Measurements from ENCODE around the gene ADGRF1.
"Not testable (repeated sequence)": the region's sequence is repeated elsewhere in the genome, so short reads cannot be mapped to it uniquely, and the experiment has no call there.

ADGRF1 gene

GRCh38 chr6:47042275-47042791, at the start of gene ADGRF1:
TSS of gene ADGRF1 (minus strand) at chr6:47042332. CDS start at chr6:47029061, 13,271 bp downstream.
- DNase-seq (ENCODE audit: low spot score): no peak

- no peak for DNase-seq (ENCODE audit: low spot score)
Measured at GRCh38 chr6:47090881-47091280, 48.7 kb upstream of the ADGRF1 start.

DNA sequence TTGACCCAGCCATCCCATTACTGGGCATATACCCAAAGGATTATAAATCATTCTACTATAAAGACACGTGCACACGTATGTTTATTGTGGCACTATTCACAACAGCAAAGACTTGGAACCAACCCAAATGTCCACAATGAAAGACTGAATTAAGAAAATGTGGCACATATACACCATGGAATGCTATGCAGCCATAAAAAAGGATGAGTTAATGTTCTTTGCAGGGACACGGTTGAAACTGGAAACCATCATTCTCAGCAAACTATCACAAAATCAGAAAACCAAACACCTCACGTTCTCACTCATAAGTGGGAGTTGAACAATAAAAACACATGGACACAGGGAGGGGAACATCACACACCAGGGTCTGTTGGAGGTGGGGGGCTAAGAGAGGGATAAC, 47.3 kb upstream of the ADGRF1 start:
- not testable (repeated sequence) for DNase-seq (ENCODE audit: low spot score)

GRCh38 chr6:47086051-47086770, 44.1 kb upstream of the ADGRF1 start:
- DNase-seq (ENCODE audit: low spot score): no peak

DNA sequence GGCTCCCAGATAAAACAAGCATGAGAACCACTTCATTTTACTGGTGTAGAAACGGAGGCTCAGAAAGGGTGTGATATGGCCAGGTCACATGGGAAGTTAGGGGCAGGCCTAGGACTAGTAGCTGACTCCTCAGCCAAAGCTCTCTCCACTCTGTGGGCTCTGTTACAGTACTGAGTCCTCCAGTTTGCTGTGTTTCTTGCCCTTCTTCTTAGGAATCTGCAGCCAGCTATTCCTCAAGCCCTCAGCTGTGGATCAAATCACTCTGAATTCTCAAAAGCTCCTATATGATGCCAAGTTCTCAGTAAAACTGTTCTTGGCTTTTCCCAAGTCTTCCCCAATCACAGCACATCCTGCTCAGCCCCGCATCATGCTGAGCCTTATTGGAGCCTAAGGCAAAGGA, 42.5 kb upstream of the ADGRF1 start:
- DNase-seq (ENCODE audit: low spot score): no peak

DNA sequence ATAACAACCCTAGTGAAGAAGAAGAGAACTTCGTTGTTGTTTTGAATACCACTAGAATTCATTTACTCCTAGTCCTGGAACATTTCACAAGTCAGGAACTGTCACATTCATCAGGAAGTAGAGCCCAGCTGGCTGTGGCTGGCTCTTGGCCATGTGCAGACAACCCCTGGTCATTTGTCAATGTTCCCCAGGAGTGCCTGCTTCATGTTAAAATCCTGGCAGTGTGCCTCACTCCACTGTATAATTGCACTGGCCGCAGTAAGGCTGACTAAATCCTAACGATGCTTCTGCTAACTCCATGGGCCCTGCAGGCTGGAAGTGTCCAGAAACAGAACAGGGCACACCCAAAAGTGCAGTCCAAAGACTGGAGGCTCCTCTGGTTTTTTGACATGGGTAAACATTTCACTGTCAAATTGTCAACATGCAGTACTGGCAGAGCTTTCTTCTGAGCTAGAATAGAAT, 41.5 kb upstream of the ADGRF1 start:
- peak; percentile 81 for DNase-seq (ENCODE audit: low spot score)

GRCh38 chr6:47080083-47080596, 38.0 kb upstream of the ADGRF1 start:
- DNase-seq (ENCODE audit: low spot score): no peak

DNA sequence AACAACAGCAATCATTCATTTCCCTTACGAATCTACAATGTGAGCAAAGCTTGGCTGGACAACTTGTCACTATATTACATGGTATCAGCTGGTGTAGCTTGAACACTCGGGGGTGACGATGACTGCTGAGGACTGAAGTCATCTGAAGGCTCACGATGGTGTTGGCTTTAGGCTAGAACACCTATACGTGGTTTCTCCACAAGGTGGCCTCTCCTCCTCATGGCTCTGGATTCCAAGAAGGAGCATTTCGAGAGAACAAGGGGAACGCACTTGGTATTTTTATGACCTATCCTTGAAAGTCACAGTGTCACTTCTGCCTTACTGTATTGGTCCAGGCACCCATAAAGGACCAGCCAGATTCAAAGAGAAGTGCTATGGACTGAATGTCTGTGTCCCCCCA, 37.5 kb upstream of the ADGRF1 start:
- no peak for DNase-seq (ENCODE audit: low spot score)

GRCh38 chr6:47078991-47079390, 36.9 kb upstream of the ADGRF1 start:
- no peak for DNase-seq (ENCODE audit: low spot score)

GRCh38 chr6:47076422-47077344, 34.6 kb upstream of the ADGRF1 start:
- DNase-seq (ENCODE audit: low spot score): no peak

- no peak for DNase-seq (ENCODE audit: low spot score)
Measured at GRCh38 chr6:47075741-47076421, 33.7 kb upstream of the ADGRF1 start.

GRCh38 chr6:47075168-47075567, 33.0 kb upstream of the ADGRF1 start:
- DNase-seq (ENCODE audit: low spot score): no peak

DNA sequence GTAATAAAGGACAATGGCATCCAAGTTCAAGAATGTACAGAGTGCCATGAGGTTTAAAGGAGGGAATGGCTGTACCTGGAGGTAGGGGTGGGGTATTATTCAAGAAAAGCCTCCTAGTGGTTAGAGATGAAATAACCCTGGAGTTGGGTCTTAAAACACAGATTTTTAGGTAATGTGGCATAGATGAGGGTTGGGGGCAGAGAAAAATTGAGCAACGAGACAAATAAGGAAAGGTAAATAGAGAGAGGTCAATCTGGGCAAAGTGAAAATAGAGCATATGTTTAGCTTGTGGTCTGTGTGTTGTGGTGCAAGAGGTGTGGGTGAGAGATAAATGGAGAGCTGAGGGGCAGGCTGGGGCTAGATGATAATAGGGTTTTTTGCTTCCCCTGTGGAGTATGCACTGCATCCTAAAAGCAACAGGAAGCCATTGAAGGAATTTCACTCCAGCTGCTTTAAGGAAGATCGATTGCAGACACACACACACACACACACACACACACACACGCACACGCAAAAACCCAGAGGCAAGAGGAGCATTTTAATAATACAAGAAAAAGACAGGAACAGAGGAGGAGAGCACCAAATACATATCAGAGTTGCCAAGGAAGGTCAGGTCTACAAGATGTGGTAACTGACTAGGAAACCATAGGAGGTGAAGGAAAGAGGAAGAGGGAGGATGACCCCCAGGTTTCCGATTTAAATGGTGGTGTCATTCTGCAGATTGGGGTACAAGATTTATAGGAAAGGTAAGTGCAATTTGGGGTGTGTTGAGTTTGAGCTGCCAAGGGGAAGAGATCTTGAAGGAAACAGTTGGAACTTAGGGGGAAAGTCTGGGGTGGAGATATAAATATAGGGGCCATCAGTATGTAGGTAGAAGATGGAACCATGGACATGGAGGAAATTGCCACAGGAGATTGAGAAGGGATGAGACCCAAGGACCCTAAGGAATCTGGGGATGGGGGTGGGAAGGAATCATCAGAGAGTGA, 31.3 kb upstream of the ADGRF1 start:
- no peak for DNase-seq (ENCODE audit: low spot score)

DNA sequence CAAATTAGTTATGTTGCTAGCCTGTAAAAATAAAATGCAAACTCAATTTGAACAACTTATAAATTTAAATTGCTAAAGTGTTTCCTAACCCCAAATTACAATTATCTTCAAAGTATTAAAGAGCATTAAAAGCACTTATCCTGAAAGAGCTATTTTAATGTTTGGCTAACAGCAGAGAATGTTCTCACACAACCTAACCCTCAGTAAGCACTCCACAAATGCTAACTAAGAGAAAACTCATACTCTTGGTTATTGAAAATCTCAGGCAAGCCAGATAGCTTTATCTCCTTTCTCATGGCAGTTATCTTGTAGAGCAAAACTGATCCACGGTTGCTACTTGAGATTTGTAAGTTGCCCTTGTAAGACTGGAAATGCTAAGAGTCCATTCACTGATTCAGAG, 30.5 kb upstream of the ADGRF1 start:
- no peak for DNase-seq (ENCODE audit: low spot score)

DNA sequence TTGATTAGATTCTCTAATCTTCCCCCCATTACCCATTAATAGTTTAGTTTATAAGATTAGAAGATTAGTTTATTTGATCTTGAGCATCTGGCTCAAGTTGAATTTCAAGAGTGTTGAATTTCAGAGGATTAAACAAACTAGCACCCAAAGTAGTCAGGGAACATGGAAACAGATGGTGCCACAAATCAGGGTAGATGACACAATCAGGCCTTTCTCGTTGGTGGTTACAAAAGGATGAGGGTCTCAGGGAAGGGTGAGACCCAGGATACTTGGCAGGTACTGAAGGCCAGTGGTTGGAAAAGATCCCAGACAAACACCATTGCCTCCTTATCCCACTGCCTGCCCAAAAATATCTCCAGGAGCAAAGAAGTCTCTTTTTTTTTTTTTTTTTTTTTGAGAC, 29.5 kb upstream of the ADGRF1 start:
- no peak for DNase-seq (ENCODE audit: low spot score)

DNA sequence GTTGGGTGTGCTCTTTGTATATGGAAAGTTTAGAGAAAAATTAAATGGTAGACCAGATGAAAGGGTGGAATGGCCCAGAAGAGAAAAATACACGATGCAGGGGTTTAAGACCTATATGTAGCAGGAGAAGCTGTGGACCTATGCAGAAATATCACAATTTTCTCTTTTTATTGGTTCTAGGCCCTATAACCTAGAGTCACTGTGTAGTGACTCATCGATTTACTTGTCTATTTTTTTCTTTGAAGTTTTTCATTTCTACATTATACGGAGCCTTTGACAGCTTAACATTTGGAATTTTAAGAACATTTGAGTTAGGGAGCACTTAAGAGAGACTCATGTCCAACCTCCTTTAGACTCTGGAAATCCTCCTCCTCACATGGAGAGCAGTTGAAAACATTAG, 28.3 kb upstream of the ADGRF1 start:
- no peak for DNase-seq (ENCODE audit: low spot score)

DNA sequence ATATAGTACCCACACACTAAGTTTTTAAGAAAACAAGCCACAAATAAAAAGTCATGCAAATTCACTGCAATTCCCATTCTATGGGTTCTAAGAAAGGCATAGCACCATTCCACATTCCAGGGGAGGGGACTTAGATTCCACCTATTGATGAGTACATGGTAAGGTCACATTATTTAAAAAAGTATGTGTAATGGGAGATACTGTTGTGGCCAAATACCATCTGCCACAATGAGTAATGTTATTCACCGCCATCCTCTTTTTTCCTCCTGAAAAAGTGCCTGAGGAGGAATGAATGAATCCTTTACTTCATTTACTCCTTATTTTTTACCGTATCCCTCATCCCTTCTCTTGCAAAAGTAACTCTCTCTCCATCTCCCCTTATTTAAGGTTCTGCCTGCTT, 27.0 kb upstream of the ADGRF1 start:
- no peak for DNase-seq (ENCODE audit: low spot score)

DNA sequence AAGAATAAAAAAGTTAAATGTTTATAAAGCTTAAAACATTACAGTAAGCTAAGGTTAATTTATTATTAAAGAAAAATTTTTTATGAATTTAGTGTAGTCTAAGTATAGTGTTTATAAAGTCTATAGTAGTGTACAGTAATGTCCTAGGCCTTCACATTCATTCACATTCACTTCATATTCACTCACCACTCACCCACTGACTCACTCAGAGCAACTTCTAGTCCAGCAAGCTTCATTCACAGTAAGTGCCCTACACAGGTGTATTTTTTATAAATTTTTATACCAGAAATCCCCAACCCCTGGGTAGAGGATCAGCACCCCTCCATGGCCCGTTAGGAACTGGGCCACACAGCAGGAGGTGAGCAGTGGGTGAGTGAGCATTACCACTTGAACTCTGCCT, 24.3 kb upstream of the ADGRF1 start:
- no peak for DNase-seq (ENCODE audit: low spot score)

- DNase-seq (ENCODE audit: low spot score): no peak
Measured at GRCh38 chr6:47064274-47064673, 22.1 kb upstream of the ADGRF1 start.

GRCh38 chr6:47062346-47062745, 20.2 kb upstream of the ADGRF1 start:
- no peak for DNase-seq (ENCODE audit: low spot score)
